ENCODE measurements around the gene DDIT4. TPM values are rescaled to one million over a fixed set of nuclear protein-coding genes. Genes with fewer than 3 reads are reported as not detected.

Gene DDIT4
- total RNA-seq, 1 experiment from 2014 or later = 68.9 TPM

DNA sequence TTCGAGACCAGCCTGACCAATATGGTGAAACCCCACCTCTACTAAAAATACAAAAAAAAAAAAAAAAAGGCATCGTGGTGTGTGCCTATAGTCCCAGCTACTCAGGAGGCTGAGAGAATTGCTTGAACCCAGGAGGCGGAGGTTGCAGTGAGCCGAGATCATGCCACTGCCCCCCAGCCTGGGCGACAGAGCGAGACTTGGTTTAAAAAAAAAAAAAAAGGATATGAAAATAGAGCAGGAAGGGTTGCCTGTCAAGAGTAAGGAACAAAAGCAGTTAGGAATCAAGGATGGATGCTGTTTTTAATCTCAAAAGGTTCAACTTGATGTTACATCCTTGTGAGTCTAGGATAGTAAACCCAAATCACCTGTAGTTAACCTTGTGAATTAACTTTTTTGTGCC lies 45.9 kb upstream of the DDIT4 start:
- H2AFZ ChIP-seq (ENCODE audit: low read length) = no peak overlapping the region
- no peaks in the 10 kb centered on the region for H3K9me3 ChIP-seq (ENCODE audit: low read length)
- H3K79me2 ChIP-seq (ENCODE audit: low read length) = peaks cover 14% of the 10 kb centered on the region
- DNase-seq (no peak), ATAC-seq (no peak)
- POLR2A ChIA-PET (ENCODE audit: unreplicated experiment) = no interaction called here
- no TSS peak for BruUV-seq (replicated peaks)
- no peaks in the 10 kb centered on the region for H4K20me1 ChIP-seq (ENCODE audit: low read length)
- H3K4me3 ChIP-seq (ENCODE audit: low read length) = no peak overlapping the region
- H3F3A ChIP-seq (ENCODE audit: low read length, unreplicated experiment) = no peaks in the 10 kb centered on the region
- H3K4me1 ChIP-seq (ENCODE audit: insufficient read depth, low read length) = no peaks in the 10 kb centered on the region
- H3K9me2 ChIP-seq (replicated peaks; ENCODE audit: low read length) = no peaks in the 10 kb centered on the region
- CTCF ChIA-PET = no interaction called here
- TF ChIP-seq EZH2 (IDR thresholded peaks at IDR 0.05; ENCODE audit: low read length, unreplicated experiment) = no peak
- TF ChIP-seq, protein P1, sequence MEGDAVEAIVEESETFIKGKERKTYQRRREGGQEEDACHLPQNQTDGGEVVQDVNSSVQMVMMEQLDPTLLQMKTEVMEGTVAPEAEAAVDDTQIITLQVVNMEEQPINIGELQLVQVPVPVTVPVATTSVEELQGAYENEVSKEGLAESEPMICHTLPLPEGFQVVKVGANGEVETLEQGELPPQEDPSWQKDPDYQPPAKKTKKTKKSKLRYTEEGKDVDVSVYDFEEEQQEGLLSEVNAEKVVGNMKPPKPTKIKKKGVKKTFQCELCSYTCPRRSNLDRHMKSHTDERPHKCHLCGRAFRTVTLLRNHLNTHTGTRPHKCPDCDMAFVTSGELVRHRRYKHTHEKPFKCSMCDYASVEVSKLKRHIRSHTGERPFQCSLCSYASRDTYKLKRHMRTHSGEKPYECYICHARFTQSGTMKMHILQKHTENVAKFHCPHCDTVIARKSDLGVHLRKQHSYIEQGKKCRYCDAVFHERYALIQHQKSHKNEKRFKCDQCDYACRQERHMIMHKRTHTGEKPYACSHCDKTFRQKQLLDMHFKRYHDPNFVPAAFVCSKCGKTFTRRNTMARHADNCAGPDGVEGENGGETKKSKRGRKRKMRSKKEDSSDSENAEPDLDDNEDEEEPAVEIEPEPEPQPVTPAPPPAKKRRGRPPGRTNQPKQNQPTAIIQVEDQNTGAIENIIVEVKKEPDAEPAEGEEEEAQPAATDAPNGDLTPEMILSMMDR (conservative IDR thresholded peaks at IDR 0.05; ENCODE audit: low read depth, low read length) = no peak
- no peak overlapping the region for H3K9ac ChIP-seq (ENCODE audit: low read length)
- H3K4me2 ChIP-seq (ENCODE audit: low read length) = no peak overlapping the region
- no peaks in the 10 kb centered on the region for H3K27me3 ChIP-seq (ENCODE audit: low read length)
- intact Hi-C loops (cut with micrococcal nuclease) = no loop called here
- H3K36me3 ChIP-seq (ENCODE audit: low read depth, low read length) = peaks cover 4% of the 10 kb centered on the region; the same call in 1 of the 2 replicates
- H3K27ac ChIP-seq (ENCODE audit: low read length) = no peak overlapping the region

DNA sequence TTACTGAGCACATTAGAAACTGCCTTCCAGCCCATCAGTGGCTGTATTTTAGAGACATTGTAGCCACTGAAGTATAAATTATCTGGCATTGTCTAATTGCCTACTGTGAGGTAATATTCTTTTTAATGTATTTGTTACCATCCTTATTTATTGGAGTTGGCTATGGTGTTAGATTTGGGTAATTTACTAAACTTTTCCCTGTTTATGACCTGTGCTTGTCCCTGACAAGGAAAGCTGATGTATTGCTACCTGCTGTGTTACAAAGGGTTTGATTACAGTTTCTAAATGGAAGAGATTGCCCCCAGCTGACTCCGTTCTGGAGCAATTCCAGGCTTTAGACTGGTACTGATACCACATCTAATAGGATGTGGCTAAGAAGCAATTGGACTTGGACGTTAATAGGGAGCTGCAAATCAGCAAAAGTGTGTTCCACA lies 45.4 kb upstream of the DDIT4 start:
- ATAC-seq = no peak
- ChIA-PET CTCF (no interaction called here), POLR2A (ENCODE audit: unreplicated experiment) (no interaction called here)
- Histone ChIP-seq H3K4me3 (ENCODE audit: low read length) (no peak overlapping the region), H3K27ac (ENCODE audit: low read length) (no peak overlapping the region), H3K36me3 (ENCODE audit: low read depth, low read length) (peaks cover 4% of the 10 kb centered on the region; the same call in 1 of the 2 replicates), H3K27me3 (ENCODE audit: low read length) (no peaks in the 10 kb centered on the region), H2AFZ (ENCODE audit: low read length) (no peak overlapping the region), H3K9me2 (replicated peaks; ENCODE audit: low read length) (no peaks in the 10 kb centered on the region), H3K9ac (ENCODE audit: low read length) (no peak overlapping the region), H3K4me1 (ENCODE audit: insufficient read depth, low read length) (no peaks in the 10 kb centered on the region), H4K20me1 (ENCODE audit: low read length) (no peaks in the 10 kb centered on the region), H3K79me2 (ENCODE audit: low read length) (peaks cover 11% of the 10 kb centered on the region), H3K4me2 (ENCODE audit: low read length) (no peak overlapping the region), H3F3A (ENCODE audit: low read length, unreplicated experiment) (no peaks in the 10 kb centered on the region), H3K9me3 (ENCODE audit: low read length) (no peaks in the 10 kb centered on the region)
- intact Hi-C loops (cut with micrococcal nuclease) = no loop called here
- no TSS peak for BruUV-seq (replicated peaks)
- no peak for DNase-seq
- TF ChIP-seq EZH2 (IDR thresholded peaks at IDR 0.05; ENCODE audit: low read length, unreplicated experiment) (no peak), EZH2phosphoT487 (IDR thresholded peaks at IDR 0.05; ENCODE audit: borderline replicate concordance, low read length) (no peak)
- TF ChIP-seq, protein P1 (conservative IDR thresholded peaks at IDR 0.05; ENCODE audit: low read depth, low read length) = no peak

GRCh38 chr10:72229261-72230251 lies 44.2 kb upstream of the DDIT4 start:
- TF ChIP-seq EZH2 (IDR thresholded peaks at IDR 0.05; ENCODE audit: low read length, unreplicated experiment) (no peak), EZH2phosphoT487 (IDR thresholded peaks at IDR 0.05; ENCODE audit: borderline replicate concordance, low read length) (no peak)
- TF ChIP-seq, protein P1 (conservative IDR thresholded peaks at IDR 0.05; ENCODE audit: low read depth, low read length) = no peak
- H2AFZ ChIP-seq (ENCODE audit: low read length) = no peak overlapping the region
- H3F3A ChIP-seq (ENCODE audit: low read length, unreplicated experiment) = no peaks in the 10 kb centered on the region
- no peak overlapping the region for H3K4me3 ChIP-seq (ENCODE audit: low read length)
- H3K27ac ChIP-seq (ENCODE audit: low read length) = no peak overlapping the region
- intact Hi-C loops (cut with micrococcal nuclease) = no loop called here
- no peak for DNase-seq
- ATAC-seq = no peak
- ChIA-PET CTCF (no interaction called here), POLR2A (ENCODE audit: unreplicated experiment) (no interaction called here)
- H3K27me3 ChIP-seq (ENCODE audit: low read length) = no peaks in the 10 kb centered on the region
- H3K36me3 ChIP-seq (ENCODE audit: low read depth, low read length) = peaks cover 3% of the 10 kb centered on the region; the same call in 1 of the 2 replicates
- no TSS peak for BruUV-seq (replicated peaks)
- H3K9ac ChIP-seq (ENCODE audit: low read length) = no peak overlapping the region
- H4K20me1 ChIP-seq (ENCODE audit: low read length) = no peaks in the 10 kb centered on the region
- H3K4me1 ChIP-seq (ENCODE audit: insufficient read depth, low read length) = no peaks in the 10 kb centered on the region
- peaks cover 5% of the 10 kb centered on the region; the same call in 1 of the 2 replicates for H3K79me2 ChIP-seq (ENCODE audit: low read length)
- H3K9me2 ChIP-seq (replicated peaks; ENCODE audit: low read length) = no peaks in the 10 kb centered on the region
- H3K4me2 ChIP-seq (ENCODE audit: low read length) = no peak overlapping the region
- H3K9me3 ChIP-seq (ENCODE audit: low read length) = no peaks in the 10 kb centered on the region

Measured in PC-3 (cell line).